C4-2B (cell line): Measurements from ENCODE around the gene HMG20B.

ENCODE experiments used
- ZFX ChIP-seq: fragments of 450-650 bp; IDR thresholded peaks from 2 replicates; pipeline ENCODE4 v1.6.1; 2017
- TF ChIP-seq, protein P1 (sequence below): fragments of 450-650 bp; conservative IDR thresholded peaks from 2 replicates; pipeline ENCODE4 v1.5.1; 2017; ENCODE audit warnings: mild to moderate bottlenecking

DNA sequence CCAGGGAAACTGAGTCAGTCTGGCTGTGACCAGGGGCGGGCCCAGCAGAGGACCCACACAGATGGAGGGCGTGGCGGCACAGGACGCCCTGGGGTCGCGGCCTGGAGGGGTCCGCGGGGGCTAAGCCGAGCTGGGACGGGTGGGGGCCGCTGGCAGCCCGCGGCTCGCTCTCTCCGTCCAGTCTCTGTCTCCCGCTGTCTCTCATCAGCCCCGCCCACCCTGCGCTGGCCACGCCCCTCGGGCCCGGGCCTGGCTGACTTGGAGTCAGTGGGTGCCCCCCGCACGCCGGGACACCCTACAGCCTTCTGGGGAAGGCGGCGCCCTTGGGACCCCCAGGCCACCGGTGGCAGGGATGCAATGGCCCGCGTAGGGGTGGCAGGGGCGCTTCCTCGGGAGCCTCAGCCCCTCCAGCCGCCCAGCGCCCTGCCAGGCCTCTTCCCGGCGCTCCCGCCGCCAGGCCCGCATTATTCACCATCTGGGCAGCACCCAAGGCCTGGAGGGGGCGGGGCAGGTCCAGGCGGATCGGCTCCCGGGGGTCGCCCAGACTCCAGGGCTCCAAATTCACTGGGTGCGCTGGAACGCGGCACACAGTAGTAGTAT lies 34.0 kb downstream of the HMG20B start, which contains the start of gene TBXA2R:
- TF ChIP-seq, protein P1, sequence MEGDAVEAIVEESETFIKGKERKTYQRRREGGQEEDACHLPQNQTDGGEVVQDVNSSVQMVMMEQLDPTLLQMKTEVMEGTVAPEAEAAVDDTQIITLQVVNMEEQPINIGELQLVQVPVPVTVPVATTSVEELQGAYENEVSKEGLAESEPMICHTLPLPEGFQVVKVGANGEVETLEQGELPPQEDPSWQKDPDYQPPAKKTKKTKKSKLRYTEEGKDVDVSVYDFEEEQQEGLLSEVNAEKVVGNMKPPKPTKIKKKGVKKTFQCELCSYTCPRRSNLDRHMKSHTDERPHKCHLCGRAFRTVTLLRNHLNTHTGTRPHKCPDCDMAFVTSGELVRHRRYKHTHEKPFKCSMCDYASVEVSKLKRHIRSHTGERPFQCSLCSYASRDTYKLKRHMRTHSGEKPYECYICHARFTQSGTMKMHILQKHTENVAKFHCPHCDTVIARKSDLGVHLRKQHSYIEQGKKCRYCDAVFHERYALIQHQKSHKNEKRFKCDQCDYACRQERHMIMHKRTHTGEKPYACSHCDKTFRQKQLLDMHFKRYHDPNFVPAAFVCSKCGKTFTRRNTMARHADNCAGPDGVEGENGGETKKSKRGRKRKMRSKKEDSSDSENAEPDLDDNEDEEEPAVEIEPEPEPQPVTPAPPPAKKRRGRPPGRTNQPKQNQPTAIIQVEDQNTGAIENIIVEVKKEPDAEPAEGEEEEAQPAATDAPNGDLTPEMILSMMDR: no peak
- no peak for TF ChIP-seq ZFX
